ENCODE results near the gene MT1H.

- TF ChIP-seq ZKSCAN1 (IDR thresholded peaks at IDR 0.05; ENCODE audit: low read depth, low read length) (no peak), UBTF (IDR thresholded peaks at IDR 0.05; ENCODE audit: borderline replicate concordance in 1 of 2, low read depth in 2 of 2, low read length in 2 of 2) (no peak), CLOCK (CRISPR knock-in tag; IDR thresholded peaks at IDR 0.05; ENCODE audit: borderline replicate concordance) (no peak), GABPA (tag; conservative IDR thresholded peaks at IDR 0.05; ENCODE audit: low read depth) (no peak), EZH2 (IDR thresholded peaks at IDR 0.05; ENCODE audit: borderline replicate concordance, low read depth, low read length) (no peak), HNRNPL (IDR thresholded peaks at IDR 0.05; ENCODE audit: low read depth, low read length) (no peak), CTCF (IDR thresholded peaks at IDR 0.05 in 2 of 3, conservative IDR thresholded peaks at IDR 0.05 in 1 of 3; ENCODE audit: insufficient read depth in 2 of 3, low read depth in 1 of 3, low read length in 3 of 3) (no peak), SIX5 (IDR thresholded peaks at IDR 0.05; ENCODE audit: borderline replicate concordance in 1 of 2, insufficient read depth in 1 of 2, low read depth in 1 of 2, low read length in 2 of 2) (no peak), MAX (CRISPR knock-in tag; IDR thresholded peaks at IDR 0.05) (no peak), POLR2A (conservative IDR thresholded peaks at IDR 0.05) (no peak)
Observed at GRCh38 chr16:56713794-56714193, 44.2 kb downstream of the MT1H start.

All from K562 (cell line).